H1 (cell line): ENCODE results near the gene TSPAN5. TPM values are rescaled to one million over a fixed set of nuclear protein-coding genes. Genes with fewer than 3 reads are reported as not detected.

Source experiments
- POU5F1 ChIP-seq: IDR thresholded peaks from 2 replicates; pipeline ENCODE4 v1.6.1; 2011; ENCODE audit warnings: low read depth, mild to moderate bottlenecking, low read length, moderate library complexity
- RBBP5 ChIP-seq: IDR thresholded peaks from 2 replicates; pipeline ENCODE4 v1.7.1; 2012; ENCODE audit warnings: low read depth, mild to moderate bottlenecking, inconsistent platforms, low read length, moderate library complexity, borderline replicate concordance
- SRF ChIP-seq: IDR thresholded peaks from 2 replicates; pipeline ENCODE4 v1.6.1; 2011; ENCODE audit warnings: mild to moderate bottlenecking, low read depth, low read length, moderate library complexity
- TBP ChIP-seq: IDR thresholded peaks from 2 replicates; pipeline ENCODE4 v1.6.1; 2011; ENCODE audit warnings: low read depth, low read length, improper control_type of control experiment
- polyA plus RNA-seq, 7 experiments: library from polyadenylated mRNA; depleted of rRNA in 3 of 7; stranded (reverse) in 5 of 7; unstranded in 2 of 7; fragments of >200 nt in 5 of 7; fragments of 200-250 nt in 2 of 7; gene quantifications; 1 replicate in 5 of 7; 2 replicates in 1 of 7; 4 replicates in 1 of 7; pipeline versions ENCODE4 v1.2.1 to v1.2.3, GENCODE V29; 2011 to 2013; ENCODE audit warnings: missing spikeins in 2 of 7, mixed read lengths in 2 of 7
- total RNA-seq: library from RNA; stranded (reverse); fragmentation: NEBNext Ultra II Directional; extraction: Animal tissue kit (Norgen Biotek cat#: 25700); gene quantifications from 2 replicates; pipeline ENCODE4 v1.2.1, GENCODE V29; 2021

Gene TSPAN5
- total and polyA plus RNA-seq, 2 of the 8 experiments (the other 6 are each of a cell fraction or from before 2014, with no cell fraction given), result 17.6 to 21.2 TPM

DNA sequence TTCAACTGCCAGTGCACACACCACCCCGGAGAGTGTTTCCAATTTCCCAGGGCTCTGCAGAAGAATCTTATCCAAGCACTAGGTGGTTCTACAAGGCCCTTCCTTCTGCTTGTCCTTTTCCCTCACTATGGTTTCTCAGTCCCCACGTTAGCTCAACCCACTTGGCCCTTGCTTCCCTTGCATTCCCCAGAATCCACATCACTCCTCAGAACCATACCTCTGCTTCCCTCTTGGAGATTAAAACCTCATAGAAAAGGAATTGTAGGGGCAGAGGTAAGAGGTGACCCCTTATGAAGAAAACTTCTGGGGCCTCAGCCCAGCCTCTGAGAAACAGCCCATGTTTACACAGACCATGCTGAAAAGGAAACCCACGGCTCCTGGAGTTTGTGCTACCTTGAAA lies 42.4 kb downstream of the TSPAN5 start (continued):
- no peak for TF ChIP-seq TBP
- TF ChIP-seq SRF, result no peak
- no peak for TF ChIP-seq RBBP5
- TF ChIP-seq POU5F1, result no peak
